Posterior cingulate gyrus (tissue), 11 donors: Measurements from ENCODE around the gene PLIN4.

Source experiments
- DNase-seq, 10 donors: peaks; one replicate each; pipeline versions ENCODE4 v3.0.0 to v3.0.0-alpha.2; 2020 to 2021; ENCODE audit warnings: mixed read lengths in 3 of 10
- intact Hi-C: fragments of 100-400 bp; cut with DNase I; formaldehyde crosslinking; loops from one replicate; pipeline ENCODE4 v1.15.1; 2023

PLIN4 gene

DNA sequence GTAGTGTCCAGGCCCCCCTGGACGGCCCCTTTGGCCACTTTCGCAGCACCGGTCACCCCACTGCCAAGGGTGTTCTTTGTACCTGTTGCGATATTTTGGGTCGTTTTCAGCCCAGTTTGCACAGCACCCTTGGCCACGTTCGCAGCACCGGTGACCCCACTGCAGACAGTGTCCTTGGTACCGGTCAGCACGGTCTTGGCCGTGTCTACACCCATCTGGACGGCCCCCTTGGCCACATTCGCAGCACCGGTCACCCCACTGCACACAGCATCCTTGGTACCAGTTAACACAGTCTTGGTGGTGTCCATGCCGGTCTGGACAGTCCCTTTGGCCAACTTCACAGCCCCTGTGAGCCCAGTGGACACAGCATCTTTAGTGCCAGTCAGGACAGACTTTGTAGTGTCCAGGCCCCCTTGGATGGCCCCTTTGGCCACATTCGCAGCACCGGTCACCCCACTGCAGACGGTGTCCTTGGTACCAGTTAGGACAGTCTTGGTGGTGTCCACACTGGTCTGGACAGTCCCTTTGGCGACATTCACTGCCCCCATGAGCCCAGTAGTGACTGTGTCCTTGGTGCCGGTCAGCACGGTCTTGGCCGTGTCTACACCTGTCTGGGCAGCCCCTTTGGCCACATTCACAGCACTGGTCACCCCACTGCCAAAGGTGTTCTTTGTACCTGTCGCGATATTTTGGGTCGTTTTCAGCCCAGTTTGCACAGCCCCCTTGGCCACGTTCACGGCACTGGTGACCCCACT is 6.8 kb downstream of the PLIN4 start:
- intact Hi-C loops: no loop called here
- peak in 1 of 10 donors; percentile 74 for DNase-seq

DNA sequence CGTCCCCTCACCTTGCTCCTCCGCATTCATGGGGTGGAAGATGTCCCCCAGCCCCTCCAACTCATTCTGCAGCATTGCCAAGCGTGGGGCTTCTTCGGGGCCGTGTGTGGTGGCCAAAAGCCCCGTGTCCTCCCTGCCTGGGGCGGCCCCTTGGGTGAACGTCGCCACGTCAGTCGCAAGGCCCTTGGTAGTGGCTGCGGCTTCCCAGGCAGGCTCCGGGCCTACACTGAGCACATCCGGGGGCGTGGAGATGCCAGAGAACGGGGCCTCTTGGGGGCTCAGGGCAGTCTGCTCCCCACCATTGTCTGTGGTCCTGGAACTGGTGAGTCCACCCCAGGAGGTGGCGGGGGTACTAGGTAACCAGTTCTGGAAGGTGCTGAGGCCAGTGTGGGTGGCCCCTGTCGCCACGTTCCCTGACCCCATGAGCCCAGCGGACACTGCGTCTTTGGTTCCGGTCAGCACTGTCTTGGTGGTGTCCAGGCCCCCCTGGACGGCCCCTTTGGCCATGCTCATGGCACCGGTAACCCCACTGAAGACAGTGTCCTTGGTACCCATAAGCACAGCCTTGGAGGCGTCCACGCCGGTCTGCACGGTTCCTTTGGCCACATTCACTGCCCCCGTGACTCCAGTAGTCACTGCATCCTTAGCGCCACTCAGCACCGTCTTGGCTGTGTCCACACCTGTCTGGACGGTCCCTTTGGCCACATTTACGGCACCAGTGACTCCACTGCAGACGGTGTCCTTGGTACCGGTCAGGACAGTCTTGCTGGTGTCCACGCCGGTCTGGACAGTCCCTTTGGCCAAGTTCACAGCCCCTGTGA is 7.6 kb downstream of the PLIN4 start:
- intact Hi-C loops: no loop called here
- DNase-seq: peak in 1 of 10 donors; percentile 75

DNA sequence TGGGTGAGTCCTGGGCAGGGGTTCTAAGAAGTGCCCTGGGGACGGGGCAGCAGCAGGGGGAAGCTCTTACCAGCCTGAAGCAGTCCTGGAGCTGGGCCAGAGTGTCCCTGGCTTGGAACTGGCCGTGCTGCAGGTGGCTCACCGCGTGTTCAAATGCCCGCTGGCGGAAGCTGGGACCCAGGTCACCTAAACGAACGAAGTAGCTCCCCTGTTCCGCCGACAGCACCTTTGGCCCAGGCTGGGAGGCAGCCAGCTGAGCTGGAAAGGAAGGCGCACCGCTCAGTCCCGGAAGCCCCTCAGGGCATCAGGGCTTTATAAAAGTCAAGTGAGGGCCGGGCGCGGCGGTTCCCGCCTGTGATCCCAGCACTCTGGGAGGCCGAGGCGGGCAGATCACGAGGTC is 9.6 kb downstream of the PLIN4 start:
- intact Hi-C loops: no loop called here
- peak in 1 of 10 donors; percentile 66 for DNase-seq

DNA sequence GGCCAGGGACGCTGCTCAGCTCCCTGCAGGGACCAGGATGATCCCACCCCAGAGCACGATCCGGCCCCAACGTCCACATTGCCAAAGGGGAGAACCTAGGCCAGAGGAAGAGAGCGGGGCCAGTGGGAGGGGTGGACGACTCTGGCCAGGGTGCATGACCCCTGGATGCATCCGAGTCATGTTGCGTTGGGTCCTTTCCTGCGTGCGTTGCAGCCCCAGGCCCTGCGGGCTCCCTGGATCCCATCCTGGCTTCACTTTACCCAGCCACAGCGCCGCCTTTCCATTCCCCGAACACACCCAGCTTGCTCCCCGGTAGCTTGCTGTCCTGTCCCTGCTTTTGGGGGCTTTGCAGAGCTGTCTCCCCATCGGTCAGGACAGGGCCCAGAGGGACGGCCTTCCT is 10.5 kb downstream of the PLIN4 start:
- intact Hi-C loops: no loop called here
- peak in 1 of 10 donors; percentile 73 for DNase-seq

- DNase-seq: peak in 1 of 10 donors; percentile 83
- intact Hi-C loops: no loop called here
Measured at GRCh38 chr19:4507150-4507452, 11.2 kb downstream of the PLIN4 start.

- intact Hi-C loops: no loop called here
- no peak for DNase-seq
Measured at GRCh38 chr19:4506449-4507149, 11.7 kb downstream of the PLIN4 start.

- intact Hi-C loops: no loop called here
- DNase-seq: peak in 1 of 10 donors; percentile 75
Measured at GRCh38 chr19:4505570-4506448, 12.5 kb downstream of the PLIN4 start.

DNA sequence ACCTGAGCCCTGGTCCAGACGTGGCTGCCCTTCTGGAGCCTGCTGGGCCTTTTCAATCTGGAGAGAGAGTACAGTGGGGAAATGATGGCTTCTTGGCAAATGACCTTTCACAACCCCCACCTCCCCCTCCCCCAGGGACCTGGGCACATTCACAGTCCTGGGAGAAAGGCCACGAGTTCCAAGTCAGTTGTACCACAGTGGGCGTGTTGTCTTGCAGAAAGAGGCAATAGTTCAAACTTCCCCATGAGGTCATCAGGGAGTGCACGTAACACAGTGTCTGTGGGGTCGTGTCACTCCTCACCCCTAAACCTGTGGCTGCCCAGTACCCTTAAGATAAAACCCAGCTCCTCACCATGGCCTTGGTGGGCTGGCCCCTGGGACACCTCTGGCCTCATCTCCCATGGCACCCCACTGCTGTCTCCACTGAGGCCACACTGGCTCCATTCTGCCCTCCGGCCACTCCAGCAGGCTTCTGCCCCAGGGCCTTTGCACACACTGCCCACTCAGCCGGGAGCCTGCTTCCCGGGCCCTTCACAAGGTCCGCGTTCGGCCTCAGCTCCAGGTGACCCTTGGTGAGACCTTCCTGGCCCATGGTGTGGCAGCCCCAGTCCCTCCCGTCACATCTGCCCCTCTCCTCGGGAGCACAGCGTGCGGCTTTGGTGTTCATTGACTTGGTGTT is 13.3 kb downstream of the PLIN4 start:
- intact Hi-C loops: no loop called here
- DNase-seq: peak in 1 of 10 donors; percentile 74

- intact Hi-C loops: no loop called here
Measured at GRCh38 chr19:4504297-4504701, 14.0 kb downstream of the PLIN4 start.

GRCh38 chr19:4503825-4504170 is 14.5 kb downstream of the PLIN4 start:
- DNase-seq: peak in 1 of 10 donors; percentile 52
- intact Hi-C loops: no loop called here

More at GRCh38 chr19:4504297-4504701, 14.0 kb downstream of the PLIN4 start:
- peak in 8 of 10 donors; percentile 22 to 91 (median 48) for DNase-seq

DNA sequence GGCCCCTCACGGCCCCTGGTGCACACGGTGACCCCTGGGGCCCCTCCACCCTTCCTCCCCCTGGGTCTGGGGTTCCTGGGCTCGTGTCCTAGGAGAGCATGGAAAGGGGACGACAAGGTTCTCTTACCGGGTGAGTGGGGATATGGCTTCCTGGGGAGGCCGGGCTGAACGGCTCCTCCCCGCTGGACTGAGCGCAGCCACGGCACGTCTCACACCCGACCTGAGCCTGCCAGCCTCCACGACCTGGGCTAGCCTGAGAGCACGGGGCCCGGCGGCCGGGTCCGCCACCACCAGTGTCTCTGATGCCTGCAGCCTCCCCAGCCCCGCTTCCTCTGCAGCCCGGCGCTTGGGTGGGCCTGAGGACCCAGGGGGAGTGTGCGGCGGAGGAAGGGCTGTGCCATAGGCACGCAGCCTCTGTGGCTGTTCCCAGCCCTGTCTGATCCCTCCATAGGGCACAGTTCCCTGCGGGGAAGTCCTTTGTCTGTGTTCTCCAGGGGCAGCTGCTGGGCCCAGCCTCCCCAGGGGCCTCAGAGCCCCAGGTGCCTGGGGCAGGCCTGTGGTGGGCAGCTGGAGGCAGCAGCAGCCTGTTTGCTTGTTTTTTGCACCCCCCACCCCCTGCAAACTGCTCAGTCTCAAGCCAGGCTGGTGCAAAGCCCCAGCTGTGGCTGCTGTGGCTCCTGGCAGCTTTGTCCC is 15.0 kb downstream of the PLIN4 start:
- intact Hi-C loops: no loop called here

GRCh38 chr19:4502282-4503131 is 15.8 kb downstream of the PLIN4 start:
- intact Hi-C loops: no loop called here
- peak in 1 of 10 donors; percentile 67 for DNase-seq

More for the DNA sequence above, 15.0 kb downstream of the PLIN4 start:
- DNase-seq: peak in 1 of 10 donors; percentile 76

GRCh38 chr19:4501691-4502090 is 16.6 kb downstream of the PLIN4 start:
- intact Hi-C loops: no loop called here
- no peak for DNase-seq

DNA sequence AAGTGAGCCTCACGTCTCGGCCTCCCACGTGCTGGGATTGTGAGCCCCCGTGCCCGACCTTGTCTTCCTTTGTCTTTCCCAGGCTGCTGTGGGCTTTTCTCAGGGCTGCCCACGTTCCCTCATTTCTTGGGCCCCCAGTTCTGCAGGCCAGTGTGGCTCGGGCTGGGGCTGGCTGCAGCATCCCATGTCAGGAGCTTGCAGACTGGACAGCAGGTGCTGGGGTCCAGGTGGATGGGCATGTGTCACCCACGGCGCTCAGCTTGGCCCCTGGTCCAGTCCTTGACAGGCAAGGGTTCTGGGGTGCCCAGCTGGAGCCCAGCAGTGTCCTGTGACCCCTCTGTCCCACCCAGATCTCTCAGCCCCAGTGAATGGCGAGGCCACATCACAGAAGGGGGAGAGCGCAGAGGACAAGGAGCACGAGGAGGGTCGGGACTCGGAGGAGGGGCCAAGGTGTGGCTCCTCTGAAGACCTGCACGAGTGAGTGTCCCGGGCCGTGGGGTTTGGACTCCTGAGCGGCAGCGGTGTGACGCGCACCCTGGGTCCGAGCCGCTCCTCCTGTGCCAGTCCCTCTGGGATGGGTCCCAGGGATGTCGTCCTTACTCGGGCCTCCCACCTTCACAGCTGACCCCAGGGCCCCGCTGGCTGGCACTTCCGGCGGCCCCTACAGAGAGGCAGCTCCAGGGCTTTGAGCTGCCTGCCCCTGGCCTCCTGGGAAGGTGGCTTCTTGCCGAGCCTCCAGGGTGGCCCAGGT is 17.3 kb downstream of the PLIN4 start:
- DNase-seq: no peak
- intact Hi-C loops: no loop called here

- intact Hi-C loops: no loop called here
- no peak for DNase-seq
Measured at GRCh38 chr19:4499855-4500254, 18.4 kb downstream of the PLIN4 start.

GRCh38 chr19:4499318-4499717 is 19.0 kb downstream of the PLIN4 start:
- no peak for DNase-seq
- intact Hi-C loops: no loop called here

DNA sequence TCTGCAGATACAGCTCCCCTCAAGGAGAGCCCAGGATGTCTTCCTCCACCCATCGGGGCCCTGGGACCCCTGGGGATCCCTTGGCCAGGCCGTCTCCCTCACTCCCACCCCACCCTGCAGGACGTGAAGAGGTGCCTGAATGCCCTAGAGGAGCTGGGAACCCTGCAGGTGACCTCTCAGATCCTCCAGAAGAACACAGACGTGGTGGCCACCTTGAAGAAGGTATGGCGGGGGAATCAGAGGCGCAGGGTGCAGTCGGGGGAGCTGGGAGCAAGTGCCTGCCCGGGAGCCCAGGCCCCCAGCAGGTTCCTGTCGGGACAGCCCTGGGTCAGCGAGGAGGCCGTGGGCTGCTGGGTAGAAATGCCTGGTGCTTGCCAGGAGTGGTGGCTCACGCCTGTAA is 19.6 kb downstream of the PLIN4 start:
- intact Hi-C loops: no loop called here
- no peak for DNase-seq
